GM19395 (cell line): ENCODE measurements around the gene SLC25A47.
A peak's percentile ranks its signal among the peaks of the same experiment; 100 is the strongest.
"Not testable (repeated sequence)": the region's sequence is repeated elsewhere in the genome, so short reads cannot be mapped to it uniquely, and the experiment has no call there.

Experiments
- ATAC-seq: cut with Tn5 transposase; IDR thresholded peaks from one replicate; pipeline ENCODE4 v1.9.1; 2021; ENCODE audit warnings: mild to moderate bottlenecking, moderate library complexity; ENCODE audit not compliant: unreplicated experiment

The SLC25A47 gene

DNA sequence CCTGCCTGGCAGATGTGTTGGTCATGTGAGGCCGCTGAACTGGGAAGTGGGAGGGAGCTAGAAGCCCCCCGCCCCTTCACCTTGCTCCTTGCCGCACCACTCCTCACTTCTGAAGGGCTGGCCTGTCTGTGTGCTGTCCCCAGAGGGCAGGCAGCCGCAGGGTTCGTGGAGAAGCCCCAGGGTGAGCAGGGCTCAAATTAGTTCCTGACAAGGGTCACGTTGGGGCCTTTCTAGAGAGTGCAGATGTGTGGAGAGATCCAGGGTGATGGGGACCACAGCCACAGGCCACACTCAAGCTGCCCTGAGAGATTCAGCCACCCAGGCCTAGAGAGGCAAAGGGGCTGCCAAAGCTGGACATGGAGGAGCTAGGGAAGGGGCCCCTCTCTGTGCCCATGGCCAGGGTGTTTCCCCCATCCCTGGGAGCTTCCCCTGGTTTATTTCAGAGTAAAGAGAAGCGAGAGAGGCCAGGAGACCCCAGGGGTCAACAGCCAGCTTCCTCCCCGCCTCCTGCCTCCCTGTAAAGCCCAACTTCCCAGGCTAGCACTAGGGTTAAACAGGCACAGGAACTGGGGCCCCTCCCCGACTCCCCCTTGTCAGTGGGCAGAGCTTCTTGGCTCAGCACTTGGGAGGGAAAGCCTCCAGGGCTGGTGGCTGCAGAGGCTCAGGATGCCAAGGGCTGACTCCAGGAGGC lies 33.1 kb upstream of the SLC25A47 start:
- ATAC-seq = no peak

- ATAC-seq = no peak
Observed at GRCh38 chr14:100290607-100291304, 32.4 kb upstream of the SLC25A47 start.

- ATAC-seq = no peak
Observed at GRCh38 chr14:100291305-100292075, 31.6 kb upstream of the SLC25A47 start.

DNA sequence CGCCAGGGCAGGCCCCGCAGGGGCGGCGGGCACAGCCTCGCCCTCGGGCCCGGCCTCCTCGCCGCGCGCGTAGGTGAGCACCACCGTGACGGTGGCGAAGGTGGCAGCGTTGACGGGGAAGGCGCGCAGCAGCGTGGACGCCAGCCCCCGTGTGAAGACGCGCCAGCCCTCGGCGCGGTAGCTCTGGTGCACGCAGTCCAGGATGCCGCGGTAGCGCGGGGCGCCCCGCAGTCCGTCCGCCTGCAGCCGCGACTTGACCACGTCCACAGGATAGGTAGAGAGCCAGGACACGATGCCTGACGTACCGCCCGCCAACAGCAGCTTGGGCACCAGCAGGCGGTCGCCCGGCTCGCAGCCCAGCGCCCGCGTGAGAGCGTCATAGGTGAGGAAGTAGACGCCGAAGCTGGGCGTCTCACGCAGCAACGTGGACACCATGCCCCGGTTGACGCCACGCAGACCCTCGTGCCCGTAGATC lies 30.8 kb upstream of the SLC25A47 start:
- no peak for ATAC-seq

GRCh38 chr14:100292776-100293461 lies 30.2 kb upstream of the SLC25A47 start:
- no peak for ATAC-seq

DNA sequence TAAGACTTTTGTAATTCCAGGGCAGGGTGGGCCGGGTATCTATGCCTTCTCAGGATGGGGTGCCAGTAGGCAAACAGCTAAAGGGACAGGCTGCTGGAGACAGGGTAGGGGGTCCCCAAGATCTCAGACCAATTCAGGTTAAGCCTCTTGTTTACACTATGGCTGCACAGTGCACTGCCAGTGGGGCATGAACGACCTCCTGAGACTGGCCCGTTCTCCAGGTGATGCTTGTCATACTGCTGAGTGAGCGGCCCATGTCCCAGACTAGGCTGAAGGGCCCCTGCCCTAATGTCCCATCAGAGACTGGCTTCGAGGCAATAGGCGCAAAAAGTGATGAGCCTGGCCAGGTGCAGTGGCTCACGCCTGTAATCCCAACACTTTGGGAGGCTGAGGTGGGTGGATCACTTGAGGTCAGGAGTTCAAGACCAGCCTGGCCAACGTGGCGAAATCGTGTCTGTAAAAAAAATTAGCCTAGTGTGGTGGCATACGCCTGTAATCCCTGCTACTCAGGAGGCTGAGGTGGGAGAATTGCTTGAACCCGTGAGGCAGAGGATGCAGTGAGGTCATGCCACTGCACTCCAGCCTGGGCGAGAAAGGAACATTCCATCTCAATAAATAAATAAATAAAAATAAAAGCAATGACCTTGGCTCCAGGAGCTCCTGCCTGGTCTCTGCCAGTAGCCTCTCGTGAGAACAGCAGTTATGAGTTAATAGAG lies 29.5 kb upstream of the SLC25A47 start:
- ATAC-seq = no peak

- no peak for ATAC-seq
Observed at GRCh38 chr14:100294213-100294962, 28.8 kb upstream of the SLC25A47 start.

DNA sequence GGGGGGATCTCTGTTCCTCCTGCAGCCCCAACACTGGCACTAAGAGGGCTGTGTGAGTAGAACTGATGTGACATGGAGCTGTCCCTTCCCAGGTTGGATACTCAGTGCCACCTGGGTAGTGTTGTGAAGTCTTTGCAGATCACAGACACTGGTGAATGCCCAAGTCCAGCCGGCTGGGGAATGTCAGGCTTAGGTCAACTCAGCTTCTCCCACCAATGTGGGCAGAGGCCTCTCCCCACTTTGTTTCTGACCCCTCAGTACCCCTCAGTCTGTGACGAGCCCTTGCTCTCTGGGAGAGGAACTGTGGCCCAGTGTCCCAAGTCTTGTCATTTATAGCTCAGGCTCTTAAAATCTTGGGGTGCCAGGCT lies 28.2 kb upstream of the SLC25A47 start:
- no peak for ATAC-seq

DNA sequence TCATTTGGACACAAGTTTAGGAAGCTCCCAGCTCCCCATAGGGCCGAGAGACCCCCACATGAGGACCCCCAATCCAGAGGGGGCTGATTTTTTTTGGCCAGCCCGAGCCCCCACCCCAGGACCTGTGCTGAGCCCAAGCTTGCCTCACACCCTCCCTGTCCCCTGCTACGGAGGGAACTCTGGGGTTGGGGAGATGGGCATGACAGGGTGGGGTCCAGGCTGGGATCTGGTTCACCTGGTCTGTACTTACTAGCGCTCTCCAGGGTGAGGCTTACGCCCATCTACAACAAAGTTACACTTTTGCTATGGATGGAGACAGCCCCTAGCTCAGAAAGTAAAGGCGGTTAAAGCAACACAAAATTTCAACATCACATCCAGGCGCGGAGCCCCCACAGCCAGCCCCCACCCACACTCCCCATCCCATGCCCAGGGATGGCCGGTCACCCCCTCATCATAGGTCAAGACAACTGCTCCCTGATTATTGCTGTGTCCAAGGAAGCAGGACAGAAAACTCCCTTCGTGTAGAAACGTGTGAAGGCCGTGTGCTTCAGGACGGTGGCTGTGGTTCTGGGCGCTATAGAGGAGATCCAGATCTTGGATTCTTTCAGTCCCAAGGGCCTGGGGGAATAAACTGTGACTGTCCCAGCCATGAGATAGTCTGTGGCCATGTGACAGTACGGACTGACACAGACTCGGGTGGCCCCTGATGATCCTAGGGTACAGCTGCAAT lies 27.6 kb upstream of the SLC25A47 start:
- ATAC-seq = no peak

DNA sequence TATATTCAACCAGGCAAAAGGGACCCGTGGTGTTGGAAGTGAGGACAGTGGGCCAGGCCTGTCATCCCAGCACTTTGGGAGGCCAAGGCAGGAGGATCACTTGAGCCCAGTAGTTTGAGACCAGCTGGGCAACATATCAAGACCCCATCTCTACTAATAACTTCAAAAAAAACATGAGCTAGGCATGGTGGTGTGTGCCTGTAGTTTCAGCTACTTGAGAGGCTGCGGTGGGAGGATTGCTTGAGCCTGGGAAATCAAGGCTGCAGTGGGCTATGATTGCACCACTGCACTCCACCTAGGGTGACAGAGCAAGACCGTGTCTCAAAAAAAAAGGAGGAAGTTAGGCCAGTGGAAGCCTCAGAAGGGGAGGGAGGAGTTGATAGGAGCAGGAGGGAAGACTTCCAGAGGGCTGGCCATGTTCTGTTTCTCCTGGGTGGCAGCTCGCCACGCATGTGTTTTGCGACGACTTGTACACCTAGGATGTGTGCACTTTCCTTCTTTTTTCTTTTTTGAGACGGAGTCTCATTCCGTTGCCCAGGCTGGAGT lies 27.0 kb upstream of the SLC25A47 start:
- ATAC-seq = no peak

DNA sequence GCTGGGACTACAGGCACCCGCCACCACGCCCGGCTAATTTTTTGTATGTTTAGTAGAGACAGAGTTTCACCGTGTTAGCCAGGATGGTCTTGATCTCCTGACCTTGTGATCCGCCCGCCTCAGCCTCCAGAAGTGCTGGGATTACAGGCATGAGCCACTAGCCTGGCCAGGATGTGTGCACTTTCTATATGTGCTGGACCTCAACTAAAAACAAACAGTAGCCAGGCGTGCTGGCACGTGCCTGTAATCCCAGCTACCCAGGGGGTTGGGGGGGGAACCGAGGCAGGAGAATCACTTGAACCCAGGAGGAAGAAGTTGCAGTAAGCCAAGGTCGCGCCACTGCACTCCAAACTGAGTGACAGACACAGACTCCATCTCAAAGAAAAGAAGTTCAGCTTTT lies 26.4 kb upstream of the SLC25A47 start:
- not testable (repeated sequence) for ATAC-seq

- peak; percentile 94 for ATAC-seq
Observed at GRCh38 chr14:100297320-100298300, 25.5 kb upstream of the SLC25A47 start.

DNA sequence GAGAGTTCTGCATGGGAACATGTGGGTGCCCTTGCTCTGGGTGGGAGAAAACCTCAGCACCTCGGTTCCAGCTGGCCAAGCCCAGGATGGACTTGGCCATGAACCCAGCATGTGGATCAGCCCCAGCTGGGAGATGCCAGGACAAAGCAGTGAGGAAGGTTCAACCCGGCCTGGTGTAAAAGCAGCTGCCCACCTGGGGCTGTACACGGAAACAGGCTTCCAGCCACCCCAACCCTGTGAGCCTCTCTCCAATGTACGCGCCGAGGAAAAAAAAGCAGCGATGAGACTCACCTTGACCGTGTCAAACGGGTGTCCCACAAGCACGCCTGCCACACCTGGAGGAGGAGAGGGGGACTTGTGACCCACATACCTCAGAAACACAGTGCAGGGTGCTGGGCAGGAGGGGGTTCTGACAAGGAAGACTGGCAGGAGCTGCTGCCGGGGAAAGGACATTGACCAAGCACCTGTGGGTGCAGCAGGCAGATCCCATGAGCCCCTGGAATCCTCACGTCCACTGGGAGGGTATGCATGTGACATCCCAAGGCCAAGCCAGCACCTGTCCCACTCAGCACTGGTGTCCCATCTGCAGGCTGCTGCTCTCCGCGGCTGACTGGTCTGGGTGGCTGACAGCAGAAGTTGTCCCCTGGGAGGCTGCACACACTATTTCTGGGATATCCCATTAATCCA lies 24.4 kb upstream of the SLC25A47 start:
- ATAC-seq = no peak

DNA sequence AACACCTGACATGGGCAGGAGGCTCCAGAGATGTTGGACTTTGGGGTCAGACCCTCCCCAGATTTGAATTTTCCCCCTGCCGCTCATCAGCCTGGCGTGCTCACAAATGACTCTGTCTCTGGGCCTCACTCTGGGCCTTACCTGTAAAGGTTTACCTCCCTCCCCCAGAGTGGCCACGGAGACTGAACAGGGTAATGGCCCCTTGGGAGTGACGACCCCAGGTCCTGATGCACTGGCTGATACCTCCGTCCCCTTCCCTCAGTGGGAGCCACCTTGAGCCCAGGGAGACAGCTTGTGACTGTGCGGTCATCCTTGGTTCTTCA lies 23.9 kb upstream of the SLC25A47 start:
- ATAC-seq = no peak

DNA sequence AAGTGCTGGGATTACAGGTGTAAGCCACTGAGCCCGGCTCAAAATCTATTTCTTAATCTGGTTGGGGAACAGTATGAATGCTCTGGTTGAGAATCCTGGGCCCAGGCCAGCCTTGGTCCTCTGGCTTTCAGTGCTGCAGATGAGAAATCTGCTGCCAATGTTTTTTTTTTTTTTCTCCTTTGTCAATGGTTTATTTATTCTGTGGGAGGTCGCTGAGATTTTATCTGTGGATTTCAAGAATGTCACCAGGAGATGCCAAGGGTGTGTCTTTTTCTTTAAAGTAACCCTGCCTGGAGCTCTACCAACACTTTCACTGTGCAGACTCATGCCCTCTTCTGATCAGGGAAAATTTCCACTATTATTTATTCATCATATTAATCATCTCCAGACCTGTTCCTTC lies 20.5 kb upstream of the SLC25A47 start:
- ATAC-seq = no peak

GRCh38 chr14:100303179-100303578 lies 20.0 kb upstream of the SLC25A47 start:
- ATAC-seq = no peak

DNA sequence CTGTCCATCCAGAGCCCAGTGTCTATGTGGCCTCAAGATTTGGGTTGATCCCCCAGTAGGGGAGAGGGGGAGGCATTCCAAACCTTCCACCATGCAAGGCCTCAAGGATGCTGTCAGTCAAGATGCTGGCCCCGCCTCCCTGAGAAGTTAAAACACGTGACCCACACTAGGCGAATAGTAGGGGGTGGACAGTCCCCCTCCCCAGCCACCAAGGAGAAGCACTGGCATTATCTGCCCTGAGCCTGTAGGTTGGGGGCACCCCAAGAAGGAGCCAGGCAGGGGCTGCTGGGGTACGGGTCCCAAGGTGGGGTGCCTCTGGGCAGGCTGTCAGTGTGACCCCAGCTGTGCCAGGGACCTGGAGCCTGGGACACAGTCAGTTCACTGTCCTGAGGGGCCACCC lies 19.2 kb upstream of the SLC25A47 start:
- ATAC-seq = no peak
